Endodermal cell (in vitro differentiated cells): ENCODE data around the gene SYNJ2. TPM values are rescaled to one million over a fixed set of nuclear protein-coding genes. Genes with fewer than 3 reads are reported as not detected.

ENCODE experiments used
- DNase-seq: peaks from one replicate; pipeline ENCODE4 v3.0.0-alpha.2; 2017
- H3K27ac ChIP-seq: 2 replicates; pipeline ENCODE4 v1.5.1; 2013; ENCODE audit warnings: mild to moderate bottlenecking, low read depth, low read length, moderate library complexity
- H3K27me3 ChIP-seq: 2 replicates; pipeline ENCODE4 v1.6.1; 2013; ENCODE audit warnings: mild to moderate bottlenecking, low read length, moderate library complexity; ENCODE audit not compliant: insufficient read depth, control insufficient read depth, poor library complexity, severe bottlenecking
- H3K36me3 ChIP-seq: 2 replicates; pipeline ENCODE4 v1.7.0; 2013; ENCODE audit warnings: mild to moderate bottlenecking, low read length, moderate library complexity; ENCODE audit not compliant: control insufficient read depth, insufficient read depth
- H3K4me1 ChIP-seq: one replicate; pipeline ENCODE4 v1.7.0; 2013; ENCODE audit warnings: low read length; ENCODE audit not compliant: control insufficient read depth, insufficient read depth
- H3K4me3 ChIP-seq: 2 replicates; pipeline ENCODE4 v1.5.1; 2013; ENCODE audit warnings: mild to moderate bottlenecking, low read length, moderate library complexity
- H3K9ac ChIP-seq: 2 replicates; pipeline ENCODE4 v1.6.1; 2013; ENCODE audit warnings: mild to moderate bottlenecking, low read length, moderate library complexity; ENCODE audit not compliant: poor library complexity, severe bottlenecking; ENCODE audit errors: extremely low read depth
- H3K9me3 ChIP-seq: 2 replicates; pipeline ENCODE4 v1.6.1; 2013; ENCODE audit warnings: mild to moderate bottlenecking, low read length, moderate library complexity; ENCODE audit not compliant: control insufficient read depth
- H3K27ac Mint-ChIP-seq: 2 replicates; pipeline ENCODE4 v1.8.0; 2020; ENCODE audit warnings: mixed read lengths
- H3K27me3 Mint-ChIP-seq: 2 replicates; pipeline ENCODE4 v1.8.0; 2021; ENCODE audit warnings: mild to moderate bottlenecking, mixed read lengths; ENCODE audit not compliant: insufficient read depth
- H3K36me3 Mint-ChIP-seq: 2 replicates; pipeline ENCODE4 v1.8.0; 2020; ENCODE audit warnings: low read depth, mixed read lengths
- H3K4me1 Mint-ChIP-seq: 2 replicates; pipeline ENCODE4 v1.8.0; 2020; ENCODE audit warnings: mixed read lengths
- H3K4me3 Mint-ChIP-seq: 2 replicates; pipeline ENCODE4 v1.8.0; 2020; ENCODE audit warnings: mild to moderate bottlenecking, moderate library complexity, mixed read lengths
- H3K9me3 Mint-ChIP-seq: 2 replicates; pipeline ENCODE4 v1.8.0; 2020; ENCODE audit warnings: mild to moderate bottlenecking, mixed read lengths
- WGBS, 2 experiments: methylation state at CpG; one replicate each; pipeline versions ENCODE4 v1.1.5 to v1.1.7; 2013; ENCODE audit warnings: missing lambda C conversion rate in 2 of 2, mixed read lengths in 1 of 2; ENCODE audit not compliant: insufficient coverage in 1 of 2, insufficient read length in 1 of 2; 5-methylcytosine and 5-hydroxymethylcytosine counted together
- total RNA-seq, 2 donors: library from RNA; stranded (reverse); fragmentation: NEBNext Ultra II Directional in 1 of 2; extraction: Animal tissue kit (Norgen Biotek cat#: 25700) in 1 of 2; gene quantifications; 2 replicates in 1 of 2; 3 replicates in 1 of 2; pipeline ENCODE4 v1.2.1, GENCODE V29; 2021
- TF ChIP-seq, protein P1 (sequence below): fragments of 200-600 bp; sonication (generic); conservative IDR thresholded peaks from 2 replicates; pipeline ENCODE4 v1.5.0; 2021; ENCODE audit warnings: antibody characterized with exemption, mild to moderate bottlenecking

SYNJ2 gene
- total RNA-seq, 2 donors from 2014 or later: 21.2 to 32.8 TPM

DNA sequence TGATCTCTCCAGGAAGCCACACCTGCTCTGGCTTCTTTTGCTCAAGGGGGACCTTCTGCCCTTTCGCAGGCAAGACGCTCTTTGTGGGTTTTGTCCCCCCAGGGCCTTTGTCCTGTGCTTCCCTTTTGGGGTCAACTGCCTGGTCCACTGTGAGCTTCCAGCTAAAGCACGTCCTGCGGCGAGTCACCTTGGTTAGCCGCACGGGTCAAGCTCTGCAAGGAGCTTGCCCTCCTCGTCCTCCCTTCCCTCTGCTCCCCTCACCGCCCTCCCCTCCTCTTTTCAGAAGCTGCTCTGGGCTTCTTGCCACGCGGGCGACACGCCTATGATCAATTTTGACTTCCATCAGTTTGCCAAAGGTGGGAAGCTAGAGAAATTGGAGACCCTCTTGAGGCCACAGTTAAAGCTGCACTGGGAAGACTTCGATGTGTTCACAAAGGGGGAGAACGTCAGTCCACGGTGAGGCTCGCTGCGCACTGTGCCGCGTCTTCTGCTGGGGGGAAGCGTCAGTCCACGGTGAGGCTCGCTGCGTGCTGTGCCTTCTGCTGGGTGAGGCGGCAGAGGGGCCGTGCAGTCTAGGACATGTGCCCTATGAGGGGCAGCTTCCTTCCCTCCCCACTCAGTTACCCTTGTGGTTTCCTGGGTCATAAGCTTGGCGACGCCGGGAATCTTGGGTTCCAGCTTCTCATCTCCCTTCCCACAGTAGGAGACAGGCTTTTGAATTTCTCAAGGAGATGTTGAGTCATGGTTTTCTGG lies 80.2 kb downstream of the SYNJ2 start:
- Mint-ChIP-seq H3K27ac (no peak overlapping the region), H3K4me3 (no peak overlapping the region), H3K4me1 (no peaks in the 10 kb centered on the region), H3K9me3 (no peaks in the 10 kb centered on the region), H3K27me3 (no peaks in the 10 kb centered on the region), H3K36me3 (peaks cover 25% of the 10 kb centered on the region)
- Histone ChIP-seq H3K4me3 (no peak overlapping the region), H3K27me3 (no peaks in the 10 kb centered on the region), H3K9ac (no peak overlapping the region), H3K27ac (no peak overlapping the region), H3K9me3 (peaks cover 8% of the 10 kb centered on the region), H3K4me1 (no peaks in the 10 kb centered on the region), H3K36me3 (peaks cover 33% of the 10 kb centered on the region)
- TF ChIP-seq, protein P1, sequence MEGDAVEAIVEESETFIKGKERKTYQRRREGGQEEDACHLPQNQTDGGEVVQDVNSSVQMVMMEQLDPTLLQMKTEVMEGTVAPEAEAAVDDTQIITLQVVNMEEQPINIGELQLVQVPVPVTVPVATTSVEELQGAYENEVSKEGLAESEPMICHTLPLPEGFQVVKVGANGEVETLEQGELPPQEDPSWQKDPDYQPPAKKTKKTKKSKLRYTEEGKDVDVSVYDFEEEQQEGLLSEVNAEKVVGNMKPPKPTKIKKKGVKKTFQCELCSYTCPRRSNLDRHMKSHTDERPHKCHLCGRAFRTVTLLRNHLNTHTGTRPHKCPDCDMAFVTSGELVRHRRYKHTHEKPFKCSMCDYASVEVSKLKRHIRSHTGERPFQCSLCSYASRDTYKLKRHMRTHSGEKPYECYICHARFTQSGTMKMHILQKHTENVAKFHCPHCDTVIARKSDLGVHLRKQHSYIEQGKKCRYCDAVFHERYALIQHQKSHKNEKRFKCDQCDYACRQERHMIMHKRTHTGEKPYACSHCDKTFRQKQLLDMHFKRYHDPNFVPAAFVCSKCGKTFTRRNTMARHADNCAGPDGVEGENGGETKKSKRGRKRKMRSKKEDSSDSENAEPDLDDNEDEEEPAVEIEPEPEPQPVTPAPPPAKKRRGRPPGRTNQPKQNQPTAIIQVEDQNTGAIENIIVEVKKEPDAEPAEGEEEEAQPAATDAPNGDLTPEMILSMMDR: no peak
- no peak for DNase-seq
- 96 to 97% methylated on average over 17 to 29 of the region's 29 CpGs for WGBS, 2 experiments

DNA sequence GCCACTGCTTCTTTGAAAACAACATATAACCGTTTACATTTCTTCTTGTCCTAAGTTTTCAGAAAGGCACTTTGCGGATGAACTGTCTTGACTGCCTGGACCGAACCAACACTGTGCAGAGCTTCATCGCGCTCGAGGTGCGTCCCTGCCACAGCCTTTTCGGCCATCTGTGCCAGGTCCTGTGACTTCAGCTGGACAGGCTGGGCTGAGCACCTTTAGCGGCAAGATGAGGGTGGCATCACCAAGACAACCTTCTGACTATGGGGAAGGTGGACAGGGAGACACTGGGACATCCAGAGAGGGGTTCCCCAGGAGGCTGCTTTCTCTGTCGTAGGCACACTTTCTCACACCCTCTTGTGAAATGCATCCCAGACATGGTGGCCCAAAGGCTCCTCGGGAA lies 82.1 kb downstream of the SYNJ2 start:
- Histone ChIP-seq H3K4me3 (no peak overlapping the region), H3K27ac (no peak overlapping the region), H3K4me1 (no peaks in the 10 kb centered on the region), H3K36me3 (peaks cover 36% of the 10 kb centered on the region), H3K9me3 (peaks cover 8% of the 10 kb centered on the region), H3K27me3 (no peaks in the 10 kb centered on the region), H3K9ac (no peak overlapping the region)
- H3K27me3 Mint-ChIP-seq: no peaks in the 10 kb centered on the region
- peak; percentile 22 for DNase-seq
- no peak overlapping the region for H3K4me3 Mint-ChIP-seq
- H3K4me1 Mint-ChIP-seq: peaks cover under 1% of the 10 kb centered on the region
- TF ChIP-seq, protein P1: no peak
- H3K27ac Mint-ChIP-seq: no peak overlapping the region
- H3K36me3 Mint-ChIP-seq: peaks cover 32% of the 10 kb centered on the region
- no peaks in the 10 kb centered on the region for H3K9me3 Mint-ChIP-seq
- 97 to 98% methylated on average over 8 to 11 of the region's 11 CpGs for WGBS, 2 experiments

DNA sequence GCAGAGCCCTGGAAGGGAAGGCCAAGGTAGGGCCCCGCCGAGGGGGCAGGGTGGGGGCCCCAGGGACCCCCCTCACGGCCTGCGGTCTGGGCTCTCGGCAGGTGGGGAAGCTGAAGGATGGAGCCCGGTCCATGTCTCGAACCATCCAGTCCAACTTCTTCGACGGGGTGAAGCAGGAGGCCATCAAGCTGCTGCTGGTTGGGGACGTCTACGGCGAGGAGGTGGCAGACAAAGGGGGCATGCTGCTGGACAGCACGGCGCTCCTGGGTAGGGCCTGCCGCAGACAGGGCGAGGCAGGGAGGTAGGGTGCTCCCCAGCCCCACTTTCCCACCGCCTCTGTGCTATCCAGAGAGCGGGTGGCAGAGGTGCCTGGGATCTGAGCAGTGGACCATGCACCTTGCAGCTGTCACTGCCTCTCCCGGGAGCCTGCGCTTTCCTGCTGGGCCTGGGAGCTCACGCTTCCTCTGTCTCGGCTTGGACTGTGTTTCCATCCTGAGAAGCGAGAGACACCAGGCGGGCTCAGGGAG lies 83.1 kb downstream of the SYNJ2 start:
- TF ChIP-seq, protein P1: no peak
- no peak overlapping the region for H3K9ac ChIP-seq
- no peaks in the 10 kb centered on the region for H3K27me3 ChIP-seq
- WGBS, 2 experiments: 92 to 94% methylated on average over 20 to 24 of the region's 24 CpGs
- no peak overlapping the region for H3K27ac ChIP-seq
- Mint-ChIP-seq H3K9me3 (no peaks in the 10 kb centered on the region), H3K27me3 (no peaks in the 10 kb centered on the region), H3K4me3 (no peak overlapping the region), H3K36me3 (peaks cover 36% of the 10 kb centered on the region), H3K4me1 (peaks cover 5% of the 10 kb centered on the region), H3K27ac (no peak overlapping the region)
- peaks cover 41% of the 10 kb centered on the region for H3K36me3 ChIP-seq
- no peak overlapping the region for H3K4me3 ChIP-seq
- H3K4me1 ChIP-seq: no peaks in the 10 kb centered on the region
- DNase-seq: no peak
- peaks cover 8% of the 10 kb centered on the region for H3K9me3 ChIP-seq
